ENCODE results near the gene ENTPD3. TPM values are rescaled to one million over a fixed set of nuclear protein-coding genes. Genes with fewer than 3 reads are reported as not detected.
"Not testable (repeated sequence)": the region's sequence is repeated elsewhere in the genome, so short reads cannot be mapped to it uniquely, and the experiment has no call there.

The ENTPD3 gene
- total RNA-seq, 1 donor from 2014 or later: 1.7 TPM

- Mint-ChIP-seq H3K27ac (ENCODE audit: unreplicated experiment) (peak within 1 kb of the TSS; percentile 88), H3K27me3 (ENCODE audit: unreplicated experiment) (peaks cover 10% of the 10 kb centered on the region), H3K9me3 (ENCODE audit: unreplicated experiment) (peaks cover 8% of the 10 kb centered on the region), H3K4me1 (ENCODE audit: low read depth, unreplicated experiment) (peaks cover 12% of the 10 kb centered on the region), H3K4me3 (ENCODE audit: unreplicated experiment) (peak within 1 kb of the TSS; percentile 96), H3K36me3 (ENCODE audit: unreplicated experiment) (peaks cover 5% of the 10 kb centered on the region)
- TF ChIP-seq CTCF (IDR thresholded peaks at IDR 0.05; ENCODE audit: partially characterized antibody, unreplicated experiment): no peak
- peak; percentile 94 for DNase-seq
Observed at GRCh38 chr3:40456940-40457823, 70.2 kb downstream of the ENTPD3 start, which contains the start of gene RPL14. Gene RPL14 (plus strand): TSS chr3:40457339. CDS start chr3:40457472, 133 bp downstream.

- peak overlapping the region; percentile 83 for H3K27ac Mint-ChIP-seq (ENCODE audit: unreplicated experiment)
- H3K4me3 Mint-ChIP-seq (ENCODE audit: unreplicated experiment): peak overlapping the region; percentile 88
- DNase-seq: no peak
- peaks cover 3% of the 10 kb centered on the region for H3K9me3 Mint-ChIP-seq (ENCODE audit: unreplicated experiment)
- H3K36me3 Mint-ChIP-seq (ENCODE audit: unreplicated experiment): peaks cover 5% of the 10 kb centered on the region
- no peak for TF ChIP-seq CTCF (IDR thresholded peaks at IDR 0.05; ENCODE audit: partially characterized antibody, unreplicated experiment)
- peaks cover 10% of the 10 kb centered on the region for H3K4me1 Mint-ChIP-seq (ENCODE audit: low read depth, unreplicated experiment)
- peaks cover 5% of the 10 kb centered on the region for H3K27me3 Mint-ChIP-seq (ENCODE audit: unreplicated experiment)
Observed at GRCh38 chr3:40458473-40458872, 71.5 kb downstream of the ENTPD3 start.

DNA sequence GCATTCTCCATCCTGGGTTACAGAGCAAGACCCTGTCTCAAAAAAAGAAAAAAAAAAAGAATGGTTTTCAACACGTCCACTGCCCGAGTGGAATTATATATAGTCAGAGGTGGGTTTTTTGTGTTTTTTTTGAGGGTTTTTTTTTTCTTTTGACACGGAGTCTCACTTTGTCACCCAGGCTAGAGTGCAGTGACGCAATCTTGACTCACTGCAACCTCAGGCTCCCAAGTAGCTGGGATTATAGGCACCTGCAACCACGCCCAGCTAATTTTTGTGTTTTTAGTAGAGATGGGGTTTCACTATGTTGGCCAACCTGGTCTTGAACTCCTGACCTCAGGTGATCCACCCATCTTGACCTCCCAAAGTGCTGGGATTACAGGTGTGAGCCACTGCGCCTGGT is 73.5 kb downstream of the ENTPD3 start:
- not testable (repeated sequence) for DNase-seq; H3K27ac Mint-ChIP-seq (ENCODE audit: unreplicated experiment); H3K36me3 Mint-ChIP-seq (ENCODE audit: unreplicated experiment); H3K9me3 Mint-ChIP-seq (ENCODE audit: unreplicated experiment); H3K27me3 Mint-ChIP-seq (ENCODE audit: unreplicated experiment); H3K4me3 Mint-ChIP-seq (ENCODE audit: unreplicated experiment)
- peaks cover 12% of the 10 kb centered on the region for H3K4me1 Mint-ChIP-seq (ENCODE audit: low read depth, unreplicated experiment)

- H3K9me3 Mint-ChIP-seq (ENCODE audit: unreplicated experiment): no peaks in the 10 kb centered on the region
- H3K27me3 Mint-ChIP-seq (ENCODE audit: unreplicated experiment): peaks cover 4% of the 10 kb centered on the region
- H3K4me1 Mint-ChIP-seq (ENCODE audit: low read depth, unreplicated experiment): peaks cover 12% of the 10 kb centered on the region
- DNase-seq: no peak
- peaks cover 5% of the 10 kb centered on the region for H3K36me3 Mint-ChIP-seq (ENCODE audit: unreplicated experiment)
- H3K4me3 Mint-ChIP-seq (ENCODE audit: unreplicated experiment): no peak overlapping the region
- no peak for TF ChIP-seq CTCF (IDR thresholded peaks at IDR 0.05; ENCODE audit: partially characterized antibody, unreplicated experiment)
- H3K27ac Mint-ChIP-seq (ENCODE audit: unreplicated experiment): no peak overlapping the region
Observed at GRCh38 chr3:40461161-40461560, 74.2 kb downstream of the ENTPD3 start.

DNA sequence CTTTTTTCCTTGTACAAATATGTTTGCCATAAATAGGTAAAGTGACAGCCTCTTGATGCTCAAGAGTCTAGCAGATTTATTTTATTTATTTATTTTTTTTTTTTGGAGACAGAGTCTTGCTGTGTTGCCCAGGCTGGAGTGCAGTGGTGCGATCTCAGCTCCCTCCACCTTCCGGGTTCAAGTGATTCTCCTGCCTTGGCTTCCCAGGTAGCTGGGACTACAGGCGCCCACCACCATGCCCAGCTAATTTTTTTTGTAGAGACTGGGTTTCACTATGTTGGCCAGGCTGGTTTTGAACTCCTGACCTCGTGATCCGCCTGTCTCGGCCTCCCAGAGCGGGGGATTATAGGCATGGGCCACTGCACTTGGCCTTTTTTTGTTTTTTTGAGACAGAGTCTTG is 75.9 kb downstream of the ENTPD3 start:
- H3K36me3 Mint-ChIP-seq (ENCODE audit: unreplicated experiment): not testable (repeated sequence)

GRCh38 chr3:40463579-40463978 is 76.6 kb downstream of the ENTPD3 start:
- no peak overlapping the region for H3K4me3 Mint-ChIP-seq (ENCODE audit: unreplicated experiment)
- no peak overlapping the region for H3K27ac Mint-ChIP-seq (ENCODE audit: unreplicated experiment)
- no peak for DNase-seq
- H3K4me1 Mint-ChIP-seq (ENCODE audit: low read depth, unreplicated experiment): peaks cover 7% of the 10 kb centered on the region
- H3K27me3 Mint-ChIP-seq (ENCODE audit: unreplicated experiment): peaks cover 1% of the 10 kb centered on the region
- H3K9me3 Mint-ChIP-seq (ENCODE audit: unreplicated experiment): no peaks in the 10 kb centered on the region
- no peak for TF ChIP-seq CTCF (IDR thresholded peaks at IDR 0.05; ENCODE audit: partially characterized antibody, unreplicated experiment)
- H3K36me3 Mint-ChIP-seq (ENCODE audit: unreplicated experiment): no peaks in the 10 kb centered on the region

More for the DNA sequence above, 75.9 kb downstream of the ENTPD3 start:
- not testable (repeated sequence) for H3K9me3 Mint-ChIP-seq (ENCODE audit: unreplicated experiment); H3K27ac Mint-ChIP-seq (ENCODE audit: unreplicated experiment); H3K4me3 Mint-ChIP-seq (ENCODE audit: unreplicated experiment); DNase-seq; H3K27me3 Mint-ChIP-seq (ENCODE audit: unreplicated experiment)
- peaks cover 12% of the 10 kb centered on the region for H3K4me1 Mint-ChIP-seq (ENCODE audit: low read depth, unreplicated experiment)

Data from glutamatergic neuron (in vitro differentiated cells).